Kidney epithelial cell (primary cell): ENCODE measurements around the gene RPS3A. TPM values are rescaled to one million over a fixed set of nuclear protein-coding genes. Genes with fewer than 3 reads are reported as not detected.

Source experiments
- DNase-seq: peaks from one replicate; pipeline ENCODE4 v3.0.0-alpha.2; 2010; ENCODE audit warnings: low read depth
- H3K27me3 ChIP-seq: 2 replicates; pipeline ENCODE4 v1.6.0; 2011; ENCODE audit warnings: low read length; ENCODE audit not compliant: control insufficient read depth, insufficient read depth
- H3K36me3 ChIP-seq: 2 replicates; pipeline ENCODE4 v1.5.1; 2011; ENCODE audit warnings: low read length; ENCODE audit not compliant: control insufficient read depth, insufficient read depth
- H3K4me3 ChIP-seq: 2 replicates; pipeline ENCODE4 v1.5.1; 2011; ENCODE audit warnings: low read depth, mild to moderate bottlenecking, control low read depth, low read length
- total RNA-seq: library from RNA; depleted of rRNA; stranded (reverse); fragments of >200 nt; gene quantifications from 2 replicates; pipeline ENCODE4 v1.2.3, GENCODE V29; 2015
- TF ChIP-seq, protein P1 (sequence below): IDR thresholded peaks from 2 replicates; pipeline ENCODE4 v1.5.1; 2011; ENCODE audit warnings: mild to moderate bottlenecking, moderate library complexity, low read length, control low read depth, inconsistent platforms; ENCODE audit not compliant: insufficient read depth, poor library complexity, severe bottlenecking

The RPS3A gene
- total RNA-seq, 1 donor from 2014 or later: 4,820 TPM

DNA sequence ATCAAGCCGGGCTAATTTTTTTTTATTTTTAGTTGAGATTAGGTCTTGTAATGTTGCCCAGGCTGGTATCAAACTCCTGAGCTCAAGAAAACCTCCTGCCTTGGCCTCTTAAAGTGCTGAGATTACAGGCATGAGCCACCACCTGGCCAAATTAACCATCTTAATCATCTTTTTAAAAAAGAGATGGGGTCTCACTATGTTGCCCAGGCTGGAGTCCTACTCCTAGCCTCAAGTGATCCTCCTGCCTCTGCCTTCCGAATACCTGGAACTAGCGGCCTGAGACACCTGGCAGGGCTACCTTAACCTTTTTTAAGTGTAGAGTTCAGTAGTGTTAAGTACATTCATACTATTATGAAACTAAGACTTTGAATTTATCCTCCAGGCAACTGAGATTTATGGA, 1.7 kb upstream of the RPS3A start:
- Histone ChIP-seq H3K4me3 (no peak overlapping the region), H3K27me3 (no peaks in the 10 kb centered on the region), H3K36me3 (no peaks in the 10 kb centered on the region)
- DNase-seq: no peak
- TF ChIP-seq, protein P1, sequence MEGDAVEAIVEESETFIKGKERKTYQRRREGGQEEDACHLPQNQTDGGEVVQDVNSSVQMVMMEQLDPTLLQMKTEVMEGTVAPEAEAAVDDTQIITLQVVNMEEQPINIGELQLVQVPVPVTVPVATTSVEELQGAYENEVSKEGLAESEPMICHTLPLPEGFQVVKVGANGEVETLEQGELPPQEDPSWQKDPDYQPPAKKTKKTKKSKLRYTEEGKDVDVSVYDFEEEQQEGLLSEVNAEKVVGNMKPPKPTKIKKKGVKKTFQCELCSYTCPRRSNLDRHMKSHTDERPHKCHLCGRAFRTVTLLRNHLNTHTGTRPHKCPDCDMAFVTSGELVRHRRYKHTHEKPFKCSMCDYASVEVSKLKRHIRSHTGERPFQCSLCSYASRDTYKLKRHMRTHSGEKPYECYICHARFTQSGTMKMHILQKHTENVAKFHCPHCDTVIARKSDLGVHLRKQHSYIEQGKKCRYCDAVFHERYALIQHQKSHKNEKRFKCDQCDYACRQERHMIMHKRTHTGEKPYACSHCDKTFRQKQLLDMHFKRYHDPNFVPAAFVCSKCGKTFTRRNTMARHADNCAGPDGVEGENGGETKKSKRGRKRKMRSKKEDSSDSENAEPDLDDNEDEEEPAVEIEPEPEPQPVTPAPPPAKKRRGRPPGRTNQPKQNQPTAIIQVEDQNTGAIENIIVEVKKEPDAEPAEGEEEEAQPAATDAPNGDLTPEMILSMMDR: no peak

DNA sequence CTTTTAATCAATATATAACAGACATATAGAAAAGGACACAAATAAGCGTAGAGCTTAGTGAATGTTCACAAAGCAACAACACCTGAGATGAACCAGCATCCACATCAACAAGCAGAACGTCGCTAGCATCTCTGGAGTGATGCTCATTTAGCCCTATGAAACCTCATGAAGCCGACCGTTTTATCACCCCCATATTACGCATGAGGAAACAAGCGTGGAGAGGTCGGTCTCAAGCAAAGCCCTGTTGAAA, 524 bp upstream of the RPS3A start:
- TF ChIP-seq, protein P1: no peak
- DNase-seq: no peak
- H3K36me3 ChIP-seq: no peaks in the 10 kb centered on the region
- H3K27me3 ChIP-seq: no peaks in the 10 kb centered on the region
- H3K4me3 ChIP-seq: peak overlapping the region; percentile 89

DNA sequence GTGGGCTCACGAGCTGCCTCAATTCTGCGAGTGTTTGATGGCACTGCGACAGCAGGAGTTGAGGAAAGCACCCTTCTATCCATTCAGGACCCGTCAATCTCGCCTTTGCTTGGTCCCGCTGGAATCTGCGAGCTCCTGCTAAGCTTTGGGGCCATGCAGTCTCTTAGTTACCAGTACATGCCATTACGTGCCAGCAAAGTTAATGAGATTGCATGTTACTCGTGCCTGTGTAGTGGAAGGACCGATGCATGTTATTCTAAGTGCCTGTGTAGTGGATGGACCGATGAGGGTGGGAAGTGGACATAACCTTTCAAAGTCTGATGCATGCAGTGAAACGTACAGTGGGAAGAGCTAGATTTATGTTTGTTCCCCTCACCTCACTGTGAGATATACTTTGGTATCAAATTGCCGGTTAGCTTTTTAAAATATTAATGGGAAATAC, 569 bp downstream of the RPS3A start:
- peaks cover 2% of the 10 kb centered on the region for H3K36me3 ChIP-seq
- H3K27me3 ChIP-seq: no peaks in the 10 kb centered on the region
- TF ChIP-seq, protein P1: no peak
- no peak for DNase-seq
- H3K4me3 ChIP-seq: peak overlapping the region; percentile 89

GRCh38 chr4:151100531-151100930, 1.1 kb downstream of the RPS3A start:
- TF ChIP-seq, protein P1: no peak
- DNase-seq: no peak
- peaks cover 2% of the 10 kb centered on the region for H3K36me3 ChIP-seq
- H3K4me3 ChIP-seq: peak overlapping the region; percentile 89
- no peaks in the 10 kb centered on the region for H3K27me3 ChIP-seq

GRCh38 chr4:151103758-151104157, 4.3 kb downstream of the RPS3A start:
- Histone ChIP-seq H3K4me3 (no peak overlapping the region), H3K27me3 (no peaks in the 10 kb centered on the region), H3K36me3 (peaks cover 3% of the 10 kb centered on the region)
- TF ChIP-seq, protein P1: no peak
- no peak for DNase-seq

- TF ChIP-seq, protein P1: no peak
- Histone ChIP-seq H3K36me3 (peaks cover 3% of the 10 kb centered on the region), H3K27me3 (no peaks in the 10 kb centered on the region), H3K4me3 (no peak overlapping the region)
- no peak for DNase-seq
Measured at GRCh38 chr4:151104621-151105020, 5.2 kb downstream of the RPS3A start.
